ENCODE measurements around the gene GPR156.

Gene GPR156

DNA sequence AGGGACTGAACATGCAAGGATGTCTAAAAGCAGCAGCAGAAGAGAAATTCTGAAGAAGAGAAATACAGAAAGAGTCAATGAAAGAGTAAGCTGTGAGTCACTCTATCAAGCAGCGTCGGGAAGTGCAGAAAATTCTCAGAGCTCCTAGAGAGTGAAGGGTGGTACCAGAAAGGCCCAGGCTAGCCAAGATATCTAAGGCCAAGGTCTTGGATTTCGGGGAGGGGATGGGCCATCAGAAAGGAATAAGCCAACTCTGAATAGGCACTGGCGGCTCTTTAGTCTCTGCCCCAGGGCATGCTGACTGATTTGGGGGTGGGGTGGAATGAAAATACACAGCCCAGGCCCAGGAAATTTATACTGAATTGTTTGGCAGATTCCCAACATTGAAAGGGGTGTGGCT, 70.8 kb downstream of the GPR156 start:
- Histone ChIP-seq H3K9me2 (ENCODE audit: low read depth, low read length) (no peaks in the 10 kb centered on the region), H3K79me2 (ENCODE audit: insufficient read depth, low read length) (no peaks in the 10 kb centered on the region), H3K4me3 (ENCODE audit: low read depth, low read length, poor library complexity, severe bottlenecking) (no peak overlapping the region), H3F3A (ENCODE audit: insufficient read depth, low read length) (no peaks in the 10 kb centered on the region), H4K20me1 (ENCODE audit: insufficient read depth, low read length) (no peaks in the 10 kb centered on the region), H3K4me1 (ENCODE audit: insufficient read depth, low read length, severe bottlenecking) (no peaks in the 10 kb centered on the region), H3K36me3 (ENCODE audit: insufficient read depth, low read length) (no peaks in the 10 kb centered on the region), H3K27me3 (ENCODE audit: insufficient read depth, low read length) (no peaks in the 10 kb centered on the region), H3K27ac (ENCODE audit: low read depth, low read length, poor library complexity, severe bottlenecking) (no peak overlapping the region), H3K4me2 (ENCODE audit: low read length) (no peak overlapping the region), H2AFZ (ENCODE audit: low read length) (no peak overlapping the region), H3K9me3 (ENCODE audit: low read length) (no peaks in the 10 kb centered on the region), H3K9ac (ENCODE audit: low read length) (no peak overlapping the region)
- no peak for TF ChIP-seq EZH2 (IDR thresholded peaks at IDR 0.05; ENCODE audit: borderline replicate concordance, low read length)
- TF ChIP-seq, protein P1, sequence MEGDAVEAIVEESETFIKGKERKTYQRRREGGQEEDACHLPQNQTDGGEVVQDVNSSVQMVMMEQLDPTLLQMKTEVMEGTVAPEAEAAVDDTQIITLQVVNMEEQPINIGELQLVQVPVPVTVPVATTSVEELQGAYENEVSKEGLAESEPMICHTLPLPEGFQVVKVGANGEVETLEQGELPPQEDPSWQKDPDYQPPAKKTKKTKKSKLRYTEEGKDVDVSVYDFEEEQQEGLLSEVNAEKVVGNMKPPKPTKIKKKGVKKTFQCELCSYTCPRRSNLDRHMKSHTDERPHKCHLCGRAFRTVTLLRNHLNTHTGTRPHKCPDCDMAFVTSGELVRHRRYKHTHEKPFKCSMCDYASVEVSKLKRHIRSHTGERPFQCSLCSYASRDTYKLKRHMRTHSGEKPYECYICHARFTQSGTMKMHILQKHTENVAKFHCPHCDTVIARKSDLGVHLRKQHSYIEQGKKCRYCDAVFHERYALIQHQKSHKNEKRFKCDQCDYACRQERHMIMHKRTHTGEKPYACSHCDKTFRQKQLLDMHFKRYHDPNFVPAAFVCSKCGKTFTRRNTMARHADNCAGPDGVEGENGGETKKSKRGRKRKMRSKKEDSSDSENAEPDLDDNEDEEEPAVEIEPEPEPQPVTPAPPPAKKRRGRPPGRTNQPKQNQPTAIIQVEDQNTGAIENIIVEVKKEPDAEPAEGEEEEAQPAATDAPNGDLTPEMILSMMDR (IDR thresholded peaks at IDR 0.05; ENCODE audit: low read length): no peak

DNA sequence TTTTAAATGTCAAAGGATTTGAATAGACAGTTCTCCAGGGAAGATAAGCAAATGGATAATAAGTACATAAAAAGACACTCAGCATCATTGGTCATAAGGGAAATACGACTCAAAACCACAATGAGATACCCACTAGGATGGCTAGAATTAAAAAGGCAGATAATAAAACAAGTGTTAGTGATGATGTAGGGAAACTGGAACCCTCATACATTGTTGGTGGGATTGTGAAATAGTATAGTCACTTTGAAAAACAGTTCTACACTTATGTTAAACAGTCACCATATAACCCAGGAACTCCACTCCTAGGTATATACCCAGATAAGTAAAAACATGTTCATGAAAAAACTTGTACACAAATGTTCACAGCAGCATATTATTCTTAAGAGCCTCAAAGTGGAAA, 72.5 kb downstream of the GPR156 start:
- Histone ChIP-seq H3F3A (ENCODE audit: insufficient read depth, low read length) (no peaks in the 10 kb centered on the region), H3K4me3 (ENCODE audit: low read depth, low read length, poor library complexity, severe bottlenecking) (no peak overlapping the region), H3K79me2 (ENCODE audit: insufficient read depth, low read length) (no peaks in the 10 kb centered on the region), H3K27me3 (ENCODE audit: insufficient read depth, low read length) (no peaks in the 10 kb centered on the region), H3K4me2 (ENCODE audit: low read length) (no peak overlapping the region), H3K9me3 (ENCODE audit: low read length) (no peaks in the 10 kb centered on the region), H3K9me2 (ENCODE audit: low read depth, low read length) (no peaks in the 10 kb centered on the region), H3K27ac (ENCODE audit: low read depth, low read length, poor library complexity, severe bottlenecking) (no peak overlapping the region), H3K4me1 (ENCODE audit: insufficient read depth, low read length, severe bottlenecking) (no peaks in the 10 kb centered on the region), H3K9ac (ENCODE audit: low read length) (no peak overlapping the region), H2AFZ (ENCODE audit: low read length) (no peak overlapping the region), H3K36me3 (ENCODE audit: insufficient read depth, low read length) (no peaks in the 10 kb centered on the region), H4K20me1 (ENCODE audit: insufficient read depth, low read length) (no peaks in the 10 kb centered on the region)
- TF ChIP-seq EZH2 (IDR thresholded peaks at IDR 0.05; ENCODE audit: borderline replicate concordance, low read length): no peak
- TF ChIP-seq, protein P1 (IDR thresholded peaks at IDR 0.05; ENCODE audit: low read length): no peak

DNA sequence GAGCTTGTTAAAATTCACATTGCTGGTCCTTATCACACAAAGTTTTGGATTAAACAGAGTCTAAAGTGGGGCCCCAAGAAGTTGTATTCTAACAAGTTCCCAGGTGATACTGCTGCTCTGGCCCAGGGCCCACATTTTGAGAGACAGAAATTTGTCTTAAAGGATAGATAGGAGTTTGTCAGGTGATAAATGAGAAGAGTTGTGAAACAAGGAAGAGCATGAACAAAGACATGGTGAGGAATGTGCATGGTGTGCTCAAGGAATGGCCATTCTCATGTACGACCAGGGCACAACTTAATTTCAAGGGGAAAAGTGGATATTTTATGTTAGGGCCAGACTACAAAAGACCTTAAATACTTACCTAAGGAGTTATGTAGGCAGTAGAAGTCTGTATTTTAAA, 75.6 kb downstream of the GPR156 start:
- no peak overlapping the region for H3K4me3 ChIP-seq (ENCODE audit: low read depth, low read length, poor library complexity, severe bottlenecking)

More for the DNA sequence above, 75.6 kb downstream of the GPR156 start:
- H2AFZ ChIP-seq (ENCODE audit: low read length): no peak overlapping the region
- H3K4me1 ChIP-seq (ENCODE audit: insufficient read depth, low read length, severe bottlenecking): no peaks in the 10 kb centered on the region
- no peaks in the 10 kb centered on the region for H3K9me3 ChIP-seq (ENCODE audit: low read length)
- H3K27ac ChIP-seq (ENCODE audit: low read depth, low read length, poor library complexity, severe bottlenecking): no peak overlapping the region
- H3K79me2 ChIP-seq (ENCODE audit: insufficient read depth, low read length): no peaks in the 10 kb centered on the region
- H3K36me3 ChIP-seq (ENCODE audit: insufficient read depth, low read length): no peaks in the 10 kb centered on the region
- H3K9me2 ChIP-seq (ENCODE audit: low read depth, low read length): no peaks in the 10 kb centered on the region
- no peaks in the 10 kb centered on the region for H4K20me1 ChIP-seq (ENCODE audit: insufficient read depth, low read length)
- H3K27me3 ChIP-seq (ENCODE audit: insufficient read depth, low read length): no peaks in the 10 kb centered on the region
- no peaks in the 10 kb centered on the region for H3F3A ChIP-seq (ENCODE audit: insufficient read depth, low read length)
- H3K4me2 ChIP-seq (ENCODE audit: low read length): no peak overlapping the region
- TF ChIP-seq, protein P1 (IDR thresholded peaks at IDR 0.05; ENCODE audit: low read length): no peak
- TF ChIP-seq EZH2 (IDR thresholded peaks at IDR 0.05; ENCODE audit: borderline replicate concordance, low read length): no peak
- H3K9ac ChIP-seq (ENCODE audit: low read length): no peak overlapping the region

Data from OCI-LY1 (cell line).